ENCODE measurements around the gene SMIM10L2A.

- TF ChIP-seq CTCF (IDR thresholded peaks at IDR 0.05; ENCODE audit: insufficient read depth, low read length) (no peak), REST (IDR thresholded peaks at IDR 0.05; ENCODE audit: insufficient replicate concordance, low read depth) (no peak)
These were observed 37.4 kb upstream of the SMIM10L2A start for GRCh38 chrX:135384161-135384836.
